T-cell (primary cell): Measurements from ENCODE around the gene APPL2. TPM values are rescaled to one million over a fixed set of nuclear protein-coding genes. Genes with fewer than 3 reads are reported as not detected.
"Not testable (repeated sequence)": the region's sequence is repeated elsewhere in the genome, so short reads cannot be mapped to it uniquely, and the experiment has no call there.

ENCODE experiments used
- ATAC-seq, 4 experiments: fragments of 200-7000 bp in 3 of 4; fragments of 150-1000 bp in 1 of 4; cut with Tn5 transposase; replicated peaks in 1 of 4; 1 replicate in 3 of 4; 2 replicates in 1 of 4; pipeline ENCODE4 v1.10.0; 2021; ENCODE audit warnings: moderate library complexity in 3 of 4, mild to moderate bottlenecking in 2 of 4, moderate number of reproducible peaks in 1 of 4
- CTCF ChIA-PET, 2 donors: fragments of 300-600 bp; sonication (Branson Sonifier 250); formaldehyde crosslinking; loops; one replicate each; lab custom pipeline; 2022; ENCODE audit warnings: antibody characterized with exemption in 2 of 2; lab: Charles Lee
- POLR2A ChIA-PET, 2 donors: fragments of 300-600 bp; sonication (Branson Sonifier 250); formaldehyde crosslinking; loops; one replicate each; lab custom pipeline; 2022; ENCODE audit warnings: antibody characterized with exemption in 2 of 2; lab: Charles Lee
- DNase-seq, 35 experiments: peaks; one replicate each; pipeline versions ENCODE4 v3.0.0 to v3.0.0-alpha.2; 2013 to 2023
- H3K27ac ChIP-seq: one replicate; pipeline ENCODE4 v1.5.1; 2013; ENCODE audit warnings: low read length
- H3K27me3 ChIP-seq, 2 experiments: replicated peaks in 1 of 2; 1 replicate in 1 of 2; 2 replicates in 1 of 2; pipeline versions ENCODE4 v1.6.1 to v1.7.0; 2013; ENCODE audit warnings: low read length in 1 of 2, mixed read lengths in 1 of 2; ENCODE audit not compliant: control insufficient read depth in 2 of 2, insufficient read depth in 2 of 2; ENCODE audit errors: extremely low read depth in 1 of 2
- H3K36me3 ChIP-seq, 2 donors: 1 replicate in 1 of 2; 2 replicates in 1 of 2; pipeline versions ENCODE4 v1.6.1 to v1.7.0; 2013; ENCODE audit warnings: low read length in 1 of 2; ENCODE audit not compliant: control insufficient read depth in 2 of 2, insufficient read depth in 1 of 2; ENCODE audit errors: extremely low read depth in 1 of 2
- H3K4me1 ChIP-seq, 2 experiments: 1 replicate in 1 of 2; 2 replicates in 1 of 2; pipeline versions ENCODE4 v1.6.1 to v1.7.0; 2013; ENCODE audit warnings: low read length in 2 of 2, mixed read lengths in 1 of 2; ENCODE audit not compliant: insufficient read depth in 2 of 2, control insufficient read depth in 1 of 2; ENCODE audit errors: extremely low read depth in 1 of 2
- H3K4me3 ChIP-seq, 2 donors: 1 replicate in 1 of 2; 2 replicates in 1 of 2; pipeline versions ENCODE4 v1.5.1 to v1.7.0; 2013; ENCODE audit warnings: mild to moderate bottlenecking in 2 of 2, low read length in 1 of 2, moderate library complexity in 1 of 2; ENCODE audit not compliant: control insufficient read depth in 1 of 2; ENCODE audit errors: extremely low read depth in 1 of 2
- H3K9me3 ChIP-seq: 2 replicates; pipeline ENCODE4 v1.7.0; 2013
- H3K27ac Mint-ChIP-seq, 2 donors: one replicate each; pipeline ENCODE4 v1.8.0; 2020 to 2021; ENCODE audit warnings: mild to moderate bottlenecking in 2 of 2, mixed read lengths in 2 of 2
- H3K27me3 Mint-ChIP-seq, 2 donors: one replicate each; pipeline ENCODE4 v1.8.0; 2021 to 2022; ENCODE audit warnings: mixed read lengths in 2 of 2
- H3K36me3 Mint-ChIP-seq: one replicate; pipeline ENCODE4 v1.8.0; 2021; ENCODE audit warnings: mixed read lengths
- H3K4me1 Mint-ChIP-seq, 3 donors: one replicate each; pipeline ENCODE4 v1.8.0; 2020 to 2022; ENCODE audit warnings: mixed read lengths in 3 of 3, mild to moderate bottlenecking in 1 of 3
- H3K4me3 Mint-ChIP-seq, 3 donors: one replicate each; pipeline ENCODE4 v1.8.0; 2020 to 2022; ENCODE audit warnings: mild to moderate bottlenecking in 3 of 3, mixed read lengths in 3 of 3, moderate library complexity in 3 of 3
- H3K9me3 Mint-ChIP-seq, 3 donors: one replicate each; pipeline ENCODE4 v1.8.0; 2020 to 2022; ENCODE audit warnings: mixed read lengths in 3 of 3
- WGBS: methylation state at CpG from one replicate; pipeline ENCODE4 v1.1.5; 2013; ENCODE audit warnings: missing lambda C conversion rate; ENCODE audit not compliant: insufficient coverage; 5-methylcytosine and 5-hydroxymethylcytosine counted together
- total RNA-seq, 35 experiments: library from RNA in 6 of 35; stranded (reverse) in 6 of 35; fragments of 120-200 nt in 1 of 35; gene quantifications; one replicate each; pipeline versions ENCODE4 v1.2.1 to v1.2.4 and lab custom pipeline; 2013 to 2026

The APPL2 gene
- total RNA-seq, 5 donors from 2014 or later (not counting 1 experiment from before 2014, with no cell fraction given): 41.1 to 59.6 (median 53.1) TPM

- no peak overlapping the region for H3K27ac Mint-ChIP-seq
- peaks cover 3 to 7% (median 4%) of the 10 kb centered on the region in 3 donors for H3K4me1 Mint-ChIP-seq
- H3K4me3 Mint-ChIP-seq: no peak overlapping the region
- H3K27me3 Mint-ChIP-seq: no peaks in the 10 kb centered on the region
- CTCF ChIA-PET: no interaction called here
- H3K4me1 ChIP-seq: peaks cover 0 to 5% of the 10 kb centered on the region in 2 experiments
- H3K9me3 ChIP-seq: no peaks in the 10 kb centered on the region
- no peaks in the 10 kb centered on the region for H3K36me3 ChIP-seq
- H3K36me3 Mint-ChIP-seq: no peaks in the 10 kb centered on the region
- WGBS: 96% methylated on average over 4 of the region's 5 CpGs
- ATAC-seq: no peak
- no peaks in the 10 kb centered on the region for H3K9me3 Mint-ChIP-seq
- H3K27ac ChIP-seq: no peak overlapping the region
- POLR2A ChIA-PET: no interaction called here
- no peak for DNase-seq
- no peaks in the 10 kb centered on the region for H3K27me3 ChIP-seq
- H3K4me3 ChIP-seq: no peak overlapping the region
Observed at GRCh38 chr12:105252901-105253300, 16.9 kb upstream of the APPL2 start.

- H3K4me1 Mint-ChIP-seq, H3K36me3 ChIP-seq, H3K4me3 Mint-ChIP-seq, H3K4me3 ChIP-seq, DNase-seq, H3K36me3 Mint-ChIP-seq, H3K27ac ChIP-seq, POLR2A ChIA-PET, CTCF ChIA-PET, H3K9me3 ChIP-seq, H3K9me3 Mint-ChIP-seq, ATAC-seq, H3K4me1 ChIP-seq, H3K27me3 ChIP-seq, H3K27ac Mint-ChIP-seq: not testable (repeated sequence)
- H3K27me3 Mint-ChIP-seq: peaks cover 7 to 17% of the 10 kb centered on the region in 2 donors
- WGBS: 86% methylated on average over 11 of the region's 20 CpGs
Observed at GRCh38 chr12:105245776-105246427, 9.9 kb upstream of the APPL2 start.

- Mint-ChIP-seq H3K9me3 (no peaks in the 10 kb centered on the region), H3K36me3 (peaks cover 4% of the 10 kb centered on the region), H3K4me3 (no peak overlapping the region), H3K27ac (no peak overlapping the region), H3K27me3 (peaks cover 7 to 17% of the 10 kb centered on the region in 2 donors), H3K4me1 (no peaks in the 10 kb centered on the region)
- no peak overlapping the region for H3K27ac ChIP-seq
- H3K4me1 ChIP-seq: peaks cover 0 to 3% of the 10 kb centered on the region in 2 experiments
- ATAC-seq (no peak), DNase-seq (no peak)
- POLR2A ChIA-PET: no interaction called here
- no peak overlapping the region for H3K4me3 ChIP-seq
- no peaks in the 10 kb centered on the region for H3K27me3 ChIP-seq
- CTCF ChIA-PET: no interaction called here
- WGBS: 80% methylated on average over 2 of the region's 4 CpGs
- no peaks in the 10 kb centered on the region for H3K36me3 ChIP-seq
- no peaks in the 10 kb centered on the region for H3K9me3 ChIP-seq
Observed at GRCh38 chr12:105245291-105245690, 9.3 kb upstream of the APPL2 start.

GRCh38 chr12:105240228-105240627, 4.3 kb upstream of the APPL2 start:
- WGBS: 80% methylated on average over 1 of the region's 1 CpG
- POLR2A ChIA-PET: no interaction called here

GRCh38 chr12:105239304-105239703, 3.3 kb upstream of the APPL2 start:
- Histone ChIP-seq H3K27me3 (no peaks in the 10 kb centered on the region), H3K4me1 (peaks cover 11 to 15% of the 10 kb centered on the region in 2 experiments), H3K27ac (no peak overlapping the region), H3K9me3 (no peaks in the 10 kb centered on the region), H3K4me3 (no peak overlapping the region), H3K36me3 (no peaks in the 10 kb centered on the region)
- H3K9me3 Mint-ChIP-seq: no peaks in the 10 kb centered on the region
- H3K27ac Mint-ChIP-seq: no peak overlapping the region
- peaks cover 0 to 3% of the 10 kb centered on the region in 2 donors for H3K27me3 Mint-ChIP-seq
- 84% methylated on average over 5 of the region's 5 CpGs for WGBS
- DNase-seq (no peak), ATAC-seq (no peak)
- peaks cover 18 to 19% (median 19%) of the 10 kb centered on the region in 3 donors for H3K4me1 Mint-ChIP-seq
- POLR2A ChIA-PET: no interaction called here
- H3K36me3 Mint-ChIP-seq: no peaks in the 10 kb centered on the region
- CTCF ChIA-PET: interaction anchor here in 1 of 2 donors (0.7 kb wide), 1 partner anchor 754 kb away, joined by 3 read pairs; no protein-coding TSS in a partner anchor
- no peak overlapping the region for H3K4me3 Mint-ChIP-seq

More at GRCh38 chr12:105240228-105240627, 4.3 kb upstream of the APPL2 start:
- Mint-ChIP-seq H3K27me3 (peaks cover 2 to 10% of the 10 kb centered on the region in 2 donors), H3K4me3 (no peak overlapping the region), H3K9me3 (no peaks in the 10 kb centered on the region), H3K4me1 (peaks cover 9 to 10% (median 10%) of the 10 kb centered on the region in 3 donors), H3K27ac (no peak overlapping the region), H3K36me3 (no peaks in the 10 kb centered on the region)
- Histone ChIP-seq H3K4me1 (peaks cover 7% of the 10 kb centered on the region in 2 experiments), H3K27ac (no peak overlapping the region), H3K27me3 (no peaks in the 10 kb centered on the region), H3K36me3 (no peaks in the 10 kb centered on the region), H3K4me3 (no peak overlapping the region), H3K9me3 (no peaks in the 10 kb centered on the region)
- CTCF ChIA-PET: no interaction called here
- no peak for DNase-seq
- ATAC-seq: no peak

GRCh38 chr12:105237666-105238065, 1.7 kb upstream of the APPL2 start:
- POLR2A ChIA-PET: interaction anchor here in 1 of 2 donors (0.7 kb wide), 1 partner anchor 1964 kb away, joined by 3 read pairs; no protein-coding TSS in a partner anchor
- WGBS: no CpG with 5 or more reads among the region's 2 CpGs
- peaks cover 7% of the 10 kb centered on the region for H3K36me3 Mint-ChIP-seq

More at GRCh38 chr12:105237666-105238065, 1.7 kb upstream of the APPL2 start:
- H3K4me1 Mint-ChIP-seq: peaks cover 34 to 35% (median 35%) of the 10 kb centered on the region in 3 donors
- Histone ChIP-seq H3K4me3 (no peak overlapping the region), H3K36me3 (peaks cover 0 to 3% of the 10 kb centered on the region in 2 donors), H3K4me1 (peaks cover 19 to 27% of the 10 kb centered on the region in 2 experiments), H3K27ac (no peak overlapping the region), H3K9me3 (no peaks in the 10 kb centered on the region), H3K27me3 (no peaks in the 10 kb centered on the region)
- H3K9me3 Mint-ChIP-seq: no peaks in the 10 kb centered on the region
- no peaks in the 10 kb centered on the region for H3K27me3 Mint-ChIP-seq
- CTCF ChIA-PET: no interaction called here
- H3K27ac Mint-ChIP-seq: no peak overlapping the region
- no peak for DNase-seq
- H3K4me3 Mint-ChIP-seq: no peak overlapping the region
- ATAC-seq: no peak
